D341Med (cell line): Measurements from ENCODE around the gene RBM47.
"Not testable (repeated sequence)": the region's sequence is repeated elsewhere in the genome, so short reads cannot be mapped to it uniquely, and the experiment has no call there.

Experiments used
- DNase-seq: peaks from one replicate; pipeline ENCODE4 v3.0.0; 2012; ENCODE audit warnings: low spot score

Gene RBM47

DNA sequence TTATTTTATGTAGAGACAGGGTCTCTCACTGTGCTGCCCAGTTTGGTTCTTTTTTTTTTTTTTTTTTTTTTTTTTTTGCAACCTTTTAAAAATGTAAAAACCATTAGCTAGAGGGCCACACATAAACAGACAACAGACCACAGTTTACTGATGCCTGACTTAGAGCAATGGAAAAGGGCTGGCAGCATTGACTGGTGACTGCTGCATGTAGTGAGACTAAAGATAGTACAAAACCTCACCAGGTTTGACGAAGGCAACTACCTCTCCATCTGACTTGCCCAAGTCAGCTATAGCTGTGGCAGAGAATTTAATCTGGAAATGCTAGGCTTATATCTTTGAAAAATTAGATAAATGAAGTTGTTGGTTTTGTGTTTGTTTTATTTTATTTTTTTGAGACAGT lies 102.9 kb downstream of the RBM47 start:
- no peak for DNase-seq

DNA sequence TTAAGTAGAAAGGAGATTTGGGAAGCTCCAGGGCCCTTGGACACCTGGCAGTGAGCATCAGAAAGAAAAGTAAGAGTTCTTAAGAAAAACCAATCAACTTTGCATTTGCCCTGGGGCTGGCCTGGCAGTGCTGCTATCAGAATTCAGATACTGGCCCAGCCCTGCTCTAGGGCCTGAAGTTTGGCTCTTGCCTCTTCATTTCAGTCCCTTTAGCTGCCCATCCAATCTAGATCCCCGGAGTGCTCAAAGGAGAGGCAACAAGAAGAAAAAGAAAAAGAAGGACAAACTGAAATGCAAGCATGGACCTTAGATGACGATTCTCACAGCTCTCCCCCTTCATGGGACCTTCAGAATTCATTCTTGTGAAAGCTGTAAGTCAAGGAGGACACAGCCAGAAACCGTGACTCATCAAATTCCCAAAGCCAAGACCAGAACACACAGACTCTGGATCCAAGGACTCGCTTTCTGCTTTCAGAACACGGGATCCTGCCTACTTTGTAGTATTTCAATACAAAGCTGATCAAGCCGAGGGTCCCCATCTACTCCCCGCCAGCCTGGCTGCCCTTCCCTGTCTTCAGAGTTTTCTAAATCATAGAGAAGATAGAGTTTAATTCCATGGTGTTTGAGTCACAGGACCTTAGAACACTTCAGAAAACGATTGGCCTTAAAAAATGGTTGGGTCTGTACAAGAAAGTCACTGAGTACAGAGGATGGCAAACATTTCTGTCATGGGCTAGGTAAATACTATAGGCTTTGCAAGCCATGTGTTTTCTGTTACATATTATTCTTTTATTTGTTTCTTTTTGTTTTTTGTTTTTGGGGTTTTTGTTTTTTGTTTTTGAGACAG lies 103.7 kb downstream of the RBM47 start:
- DNase-seq: no peak

DNA sequence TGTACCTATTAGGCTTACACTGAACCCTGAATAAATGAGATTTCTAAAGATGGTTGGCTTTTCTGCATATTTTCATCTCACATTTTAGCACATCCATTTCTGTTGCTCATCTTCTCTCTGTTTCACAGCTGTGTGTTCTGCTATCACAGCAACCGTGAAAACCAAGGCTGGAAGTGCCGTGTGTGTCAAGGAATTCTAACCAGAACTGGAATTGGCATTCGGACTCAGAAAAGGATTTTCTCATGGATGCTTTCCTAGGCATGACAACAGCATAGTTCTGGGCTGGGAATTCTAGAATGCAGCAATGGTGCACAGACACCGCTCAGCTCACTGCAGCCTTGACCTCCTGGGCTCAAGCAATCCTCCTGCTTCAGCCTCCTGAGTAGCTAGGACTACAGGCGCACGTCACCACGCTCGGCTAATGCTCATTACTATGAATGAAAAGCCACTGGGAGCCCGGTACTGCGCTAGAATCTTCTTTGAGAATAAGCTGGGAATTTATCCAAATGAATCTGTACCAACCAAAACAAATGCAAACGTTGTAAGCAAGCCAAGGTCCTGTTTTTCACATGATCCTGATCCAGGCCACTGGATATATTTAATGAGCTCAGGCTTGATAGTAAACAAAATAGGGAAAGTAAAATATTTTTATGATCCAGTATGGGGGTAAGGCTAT lies 105.2 kb downstream of the RBM47 start:
- DNase-seq: no peak

DNA sequence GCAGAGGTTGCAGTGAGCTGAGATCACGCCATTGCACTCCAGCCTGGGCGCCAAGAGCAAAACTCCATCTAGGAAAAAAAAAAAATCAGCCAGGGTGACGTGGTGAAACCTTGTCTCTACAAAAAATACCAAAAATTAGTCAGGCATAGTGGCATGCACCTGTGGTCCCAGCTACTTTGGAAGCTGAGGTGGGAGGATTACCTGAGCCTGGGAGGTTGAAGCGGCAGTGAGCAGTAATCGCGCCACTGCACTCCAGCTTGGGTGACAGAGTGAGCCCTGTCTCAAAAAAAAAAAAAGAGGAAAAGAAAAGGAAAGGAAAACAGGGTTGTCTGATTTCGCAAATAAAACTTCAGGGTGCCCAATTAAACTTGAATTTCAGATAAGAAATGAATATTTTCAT lies 106.1 kb downstream of the RBM47 start:
- DNase-seq: no peak

DNA sequence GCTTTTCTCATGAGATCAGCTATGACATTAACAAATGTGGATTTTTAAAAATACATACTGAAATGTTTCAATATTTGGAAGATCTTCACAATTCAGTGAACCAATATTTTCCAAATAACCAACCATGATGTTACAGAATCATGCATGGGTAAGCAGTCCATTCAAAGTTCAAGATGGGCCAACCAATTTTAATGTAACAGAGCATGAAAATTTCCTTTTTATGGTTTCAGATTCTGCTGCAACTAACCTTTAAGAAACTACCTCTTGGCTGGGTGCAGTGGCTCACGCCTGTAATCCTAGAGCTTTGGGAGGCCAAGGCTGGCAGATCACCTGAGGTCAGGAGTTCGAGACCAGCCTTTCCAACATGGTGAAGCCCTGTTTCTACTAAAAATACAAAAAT lies 107.7 kb downstream of the RBM47 start:
- DNase-seq: no peak

DNA sequence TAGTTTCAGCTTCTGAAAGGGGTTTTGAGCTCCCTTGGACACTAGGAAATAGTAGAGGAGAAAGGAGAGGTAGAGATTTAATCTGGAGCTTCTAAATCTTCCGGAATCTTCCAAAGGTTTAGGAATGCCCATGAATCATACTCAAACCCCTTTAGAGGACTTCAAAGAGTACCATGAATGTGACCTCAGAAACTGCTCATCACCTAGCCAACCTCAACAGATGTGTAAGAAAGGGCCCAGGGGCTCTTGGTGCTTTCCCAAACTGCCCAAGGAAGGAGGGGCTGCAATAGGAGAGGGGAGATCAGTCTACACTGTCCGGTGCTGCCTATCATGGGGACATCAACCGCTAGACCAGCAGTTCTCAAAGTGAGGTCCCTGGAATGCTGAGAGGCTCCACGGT lies 109.1 kb downstream of the RBM47 start:
- no peak for DNase-seq

DNA sequence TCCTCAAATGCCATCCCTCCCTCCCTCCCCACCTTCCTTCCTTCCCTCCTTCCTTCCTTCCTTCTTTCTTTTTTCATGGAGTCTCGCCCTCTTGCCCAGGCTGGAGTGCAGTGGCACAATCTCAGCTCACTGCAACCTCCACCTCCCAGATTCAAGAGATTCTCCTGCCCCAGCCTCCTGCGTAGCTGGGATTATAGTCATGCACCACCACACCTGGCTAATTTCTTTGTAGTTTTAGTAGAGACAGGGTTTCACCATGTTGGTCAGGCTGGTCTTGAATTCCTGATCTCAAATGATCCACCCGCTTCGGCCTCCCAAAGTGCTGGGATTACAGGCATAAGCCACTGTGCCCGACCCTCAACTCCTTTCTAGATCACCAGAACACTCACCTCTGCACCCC lies 112.6 kb downstream of the RBM47 start:
- not testable (repeated sequence) for DNase-seq

DNA sequence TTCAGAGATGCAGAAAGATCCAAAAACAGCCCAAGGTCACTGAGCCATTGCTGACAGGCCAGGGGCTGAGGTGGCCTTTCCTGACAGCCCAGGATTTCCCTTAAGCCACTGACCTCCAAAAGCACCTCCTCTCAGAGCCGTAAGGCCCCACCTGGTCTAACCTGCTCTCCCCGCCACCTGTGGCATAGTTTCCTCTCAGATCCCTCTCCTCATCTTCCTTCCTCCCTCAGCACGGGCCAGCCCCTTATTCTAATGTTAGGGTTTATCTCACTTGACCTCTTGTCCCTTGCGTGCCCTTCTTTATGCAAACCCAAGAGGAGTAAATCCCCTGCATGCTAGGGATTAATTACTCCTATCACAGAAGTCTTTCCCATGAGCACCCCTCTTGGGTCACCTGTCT lies 113.0 kb downstream of the RBM47 start:
- DNase-seq: no peak

DNA sequence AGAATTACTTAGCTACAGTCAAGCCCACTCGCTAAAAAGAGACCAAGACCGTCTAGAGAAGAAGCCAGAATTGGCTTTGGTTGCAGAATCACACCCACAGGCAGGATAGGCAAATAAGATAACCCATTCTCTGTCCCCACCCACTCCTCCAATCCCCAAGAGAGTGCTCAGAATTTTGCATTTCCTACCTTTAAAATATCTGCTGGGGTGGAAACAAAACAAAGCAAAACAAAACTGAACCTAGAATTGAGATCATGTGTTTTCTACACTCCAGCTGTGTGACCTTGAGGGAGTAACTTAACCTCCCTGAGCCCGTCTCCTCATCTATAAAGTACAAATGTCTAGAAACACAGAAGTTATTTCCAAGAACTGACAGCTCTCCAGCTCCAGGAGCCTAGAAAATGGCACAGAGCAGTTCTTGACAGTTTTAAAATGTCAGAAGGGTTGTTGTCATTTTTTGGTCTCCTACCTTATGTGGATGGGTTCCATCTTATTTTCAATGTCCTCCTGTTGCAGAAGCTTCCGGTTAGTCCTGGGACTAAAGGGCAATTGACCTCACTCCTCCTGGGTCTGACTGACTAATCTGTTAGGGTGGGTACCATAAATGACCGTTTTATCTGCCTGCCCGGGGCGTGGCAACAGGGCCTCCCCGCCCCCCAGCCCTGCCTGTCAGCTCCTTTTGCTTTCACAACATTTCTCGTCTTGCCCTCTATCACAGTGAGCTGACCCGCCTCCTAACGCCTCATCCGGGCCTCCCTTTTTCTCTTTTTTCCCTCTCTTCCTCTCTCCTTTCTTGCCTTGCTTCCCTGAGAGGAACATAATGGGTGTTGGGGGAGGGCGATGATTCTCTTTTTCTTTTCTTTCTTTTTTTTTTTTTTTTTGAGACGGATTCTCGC lies 114.0 kb downstream of the RBM47 start:
- no peak for DNase-seq

DNA sequence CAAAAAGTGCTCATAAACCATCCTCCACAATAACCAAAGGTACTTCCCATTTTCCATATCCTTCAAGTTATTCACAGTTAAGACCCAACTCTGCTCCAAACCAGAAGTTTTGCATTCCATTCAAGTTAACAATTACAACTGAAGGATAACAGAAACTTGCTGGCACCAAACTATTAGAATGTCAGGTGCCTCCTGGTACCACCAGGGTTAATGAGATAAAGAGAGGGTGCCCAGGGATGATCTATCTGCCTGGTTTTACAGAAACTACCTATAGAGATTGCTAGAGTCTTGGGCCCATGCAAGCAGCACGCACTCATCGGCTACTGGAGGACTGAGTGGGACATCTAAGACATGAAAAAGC lies 114.6 kb downstream of the RBM47 start:
- DNase-seq: no peak

DNA sequence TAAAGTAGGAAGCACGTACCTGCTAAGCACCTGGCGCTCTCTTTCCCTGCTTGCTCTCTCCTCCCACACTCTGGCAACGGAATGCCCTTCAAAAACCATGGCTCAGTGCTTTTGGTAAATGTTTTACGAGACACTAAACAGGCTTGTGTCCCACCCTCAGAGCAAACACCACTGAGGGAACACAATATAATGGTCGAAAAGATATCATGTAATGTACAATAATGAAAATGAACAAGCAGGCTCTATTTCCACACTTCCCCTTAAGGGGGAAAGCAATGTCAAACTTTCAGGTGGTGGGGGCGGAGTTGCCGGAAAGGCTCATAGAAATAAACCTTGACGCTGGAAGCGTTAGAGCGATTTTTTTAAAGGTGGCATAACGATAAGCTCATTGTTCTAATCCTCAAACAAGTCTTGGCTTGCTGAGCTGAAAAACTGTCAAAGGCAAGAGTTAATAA lies 115.1 kb downstream of the RBM47 start:
- no peak for DNase-seq

DNA sequence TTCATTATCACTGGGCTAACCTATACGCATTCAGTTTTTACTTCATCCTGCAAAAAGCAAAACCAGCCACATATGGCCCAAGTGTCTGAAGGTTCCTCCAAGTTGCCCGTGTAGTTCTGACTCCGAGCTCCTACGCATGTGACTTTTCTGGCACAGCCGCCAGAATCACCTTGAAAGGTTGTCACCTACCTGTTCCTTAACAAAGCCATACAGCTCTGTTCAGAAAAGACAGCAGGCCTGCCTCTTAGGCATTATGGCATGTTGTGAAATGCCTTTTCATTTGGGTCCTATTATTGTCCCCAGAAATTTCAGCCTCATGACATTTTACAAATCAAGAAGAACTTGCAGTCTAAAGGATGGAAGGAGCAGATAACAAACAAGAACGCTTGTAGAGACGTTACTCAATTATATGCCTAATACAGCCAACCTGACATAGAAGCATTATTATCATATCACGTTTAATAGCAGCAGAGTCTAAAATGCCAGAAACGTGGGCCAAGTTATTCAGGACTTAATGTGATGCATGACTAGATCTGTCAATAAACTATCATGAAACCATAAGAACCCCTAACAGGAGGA lies 118.5 kb downstream of the RBM47 start:
- no peak for DNase-seq

DNA sequence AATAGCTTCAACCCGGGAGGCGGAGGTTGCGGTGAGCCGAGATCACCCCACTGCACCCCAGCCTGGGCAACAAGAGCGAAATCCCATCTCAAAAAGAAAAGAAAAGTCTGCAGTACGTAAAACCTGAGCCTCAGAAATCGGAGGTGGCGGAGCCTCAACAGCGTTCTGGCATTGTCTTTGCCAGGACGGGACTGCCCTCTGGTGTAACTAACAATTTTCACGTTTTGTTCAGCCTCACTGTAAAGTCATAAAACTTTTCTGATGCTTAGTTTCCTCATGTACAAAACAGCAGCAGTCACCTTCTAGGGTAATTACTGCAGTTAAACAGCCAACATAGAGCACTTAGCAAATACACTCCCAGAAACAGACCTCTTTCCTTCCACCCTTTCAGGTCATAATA lies 121.7 kb downstream of the RBM47 start:
- DNase-seq: peak; percentile 44

DNA sequence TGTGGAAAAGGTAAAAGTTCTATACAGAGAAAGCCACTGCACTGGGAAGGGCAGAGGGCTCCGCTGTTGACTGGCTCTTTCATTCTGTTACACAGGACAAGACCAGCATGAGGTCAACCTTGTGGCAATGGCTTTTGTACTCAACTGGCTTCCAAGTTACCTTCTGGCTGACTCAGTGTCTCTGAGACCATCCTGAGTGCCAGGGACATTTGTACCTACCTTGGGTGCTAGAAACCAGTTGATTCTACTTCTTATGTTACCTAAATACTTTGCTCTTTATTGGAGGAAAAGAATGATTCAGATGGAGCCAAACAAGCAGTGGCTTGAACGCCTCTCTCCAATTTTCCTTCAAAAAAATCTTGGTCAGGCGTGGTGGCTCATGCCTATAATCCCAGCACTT lies 123.2 kb downstream of the RBM47 start:
- no peak for DNase-seq

DNA sequence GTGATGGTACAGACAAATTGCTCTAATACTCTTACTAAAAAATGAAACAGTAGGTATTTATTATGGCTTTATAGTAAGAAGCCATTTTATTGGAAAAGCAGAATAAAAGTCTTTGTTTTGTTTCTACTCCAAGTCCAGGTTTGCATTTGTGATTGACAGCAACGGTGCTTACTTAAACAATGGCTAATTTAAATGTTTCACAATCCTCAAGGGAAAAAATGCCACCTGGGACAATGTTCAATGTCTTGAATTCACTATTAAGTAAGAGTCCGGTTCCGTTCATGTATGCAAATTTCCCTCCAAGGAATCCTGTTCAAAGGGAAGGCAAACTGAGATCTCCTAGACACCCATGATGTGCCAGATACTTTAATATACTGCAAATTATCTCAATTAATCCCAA lies 123.6 kb downstream of the RBM47 start:
- DNase-seq: no peak

DNA sequence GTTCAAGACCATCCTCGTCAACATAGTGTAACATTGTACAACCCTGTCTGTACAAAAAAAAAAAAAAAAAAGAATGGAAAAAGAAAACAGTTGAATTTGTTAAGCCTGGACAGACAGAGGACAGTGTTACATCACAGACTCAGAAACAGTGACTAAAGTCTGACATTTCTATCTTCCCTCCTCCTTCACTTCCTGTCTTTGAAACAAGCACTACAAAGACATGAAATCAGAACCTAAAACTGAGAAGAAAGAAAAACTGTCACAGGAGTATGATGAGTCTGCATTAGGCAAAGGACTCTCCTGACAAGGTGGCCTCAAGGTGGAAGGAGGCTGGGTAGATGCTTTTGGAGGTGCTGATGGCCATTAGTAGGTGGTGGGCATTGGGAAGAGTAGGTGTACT lies 126.7 kb downstream of the RBM47 start:
- no peak for DNase-seq

DNA sequence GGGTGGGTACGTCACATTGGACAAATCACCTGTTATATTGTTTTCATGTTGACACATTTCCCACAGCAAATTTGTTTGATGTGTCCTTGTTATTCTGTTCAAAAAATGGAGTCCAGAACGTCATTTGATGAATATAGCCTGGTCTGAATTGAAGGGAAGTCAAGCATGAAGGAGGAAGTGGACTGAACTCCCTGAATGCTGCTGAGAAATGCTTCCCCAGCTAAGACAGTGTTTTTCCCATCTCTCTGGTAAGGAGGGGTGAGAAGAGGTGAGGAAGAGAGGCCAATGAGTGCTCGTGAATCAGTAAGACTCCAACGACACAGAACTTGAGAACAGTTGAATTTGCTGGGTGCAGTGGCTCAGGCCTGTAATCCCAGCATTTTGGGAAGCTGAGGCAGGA lies 127.4 kb downstream of the RBM47 start:
- DNase-seq: no peak

DNA sequence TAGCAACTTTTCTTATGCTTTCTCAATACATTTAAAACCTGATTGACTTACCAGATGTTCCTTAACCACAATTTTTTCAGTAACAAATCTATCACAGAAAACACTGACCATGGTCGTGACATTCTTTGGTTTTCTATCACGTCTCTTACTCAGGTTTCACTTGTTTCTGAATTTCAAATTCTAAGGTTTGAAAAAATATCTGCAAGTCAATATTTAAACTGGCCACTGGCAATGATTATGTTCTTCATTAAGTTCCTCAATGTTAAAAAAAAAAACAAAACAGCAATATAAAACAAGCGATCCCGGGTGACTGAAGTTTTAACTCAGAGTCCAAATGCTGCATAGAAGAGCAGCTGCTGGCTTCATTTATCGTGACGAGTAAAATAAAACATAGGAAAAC lies 128.9 kb downstream of the RBM47 start:
- DNase-seq: no peak

DNA sequence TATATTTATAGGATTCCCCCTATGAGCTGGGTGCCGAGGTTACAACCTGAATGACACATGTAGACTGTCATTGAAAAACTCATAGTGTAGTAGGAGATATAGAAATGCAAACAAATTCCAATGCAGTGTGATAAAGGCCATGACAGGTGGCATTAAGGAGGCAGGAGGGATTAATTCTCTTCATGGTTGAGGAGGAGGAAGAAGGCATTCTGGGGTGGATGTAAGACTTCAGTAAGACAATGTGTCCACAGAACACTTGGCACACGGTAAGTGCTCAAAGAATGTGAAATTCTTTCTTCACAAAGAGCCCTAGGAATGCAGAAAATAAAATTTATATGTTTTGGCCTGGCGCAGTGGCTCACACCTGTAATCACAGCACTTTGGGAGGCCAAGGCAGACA lies 136.5 kb downstream of the RBM47 start:
- no peak for DNase-seq

DNA sequence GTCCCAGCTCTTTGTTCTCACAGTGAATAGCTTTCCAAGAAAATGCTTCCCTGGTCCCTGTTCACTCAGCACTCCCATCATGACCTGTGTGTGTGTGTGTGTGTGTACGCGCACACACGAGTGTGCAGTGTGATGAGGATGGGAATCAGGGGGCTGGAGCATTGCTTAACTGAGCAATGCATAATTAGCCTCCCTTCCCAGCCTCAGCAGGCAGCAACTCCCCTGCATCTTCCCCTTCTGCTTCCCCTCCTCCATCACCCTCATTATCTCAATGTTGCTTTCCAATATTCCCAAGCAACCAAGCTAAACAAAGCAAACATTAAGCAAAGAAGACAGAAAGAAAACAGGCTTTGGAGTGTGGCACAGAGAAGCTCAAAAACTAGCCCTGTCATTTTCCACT lies 137.0 kb downstream of the RBM47 start:
- no peak for DNase-seq

DNA sequence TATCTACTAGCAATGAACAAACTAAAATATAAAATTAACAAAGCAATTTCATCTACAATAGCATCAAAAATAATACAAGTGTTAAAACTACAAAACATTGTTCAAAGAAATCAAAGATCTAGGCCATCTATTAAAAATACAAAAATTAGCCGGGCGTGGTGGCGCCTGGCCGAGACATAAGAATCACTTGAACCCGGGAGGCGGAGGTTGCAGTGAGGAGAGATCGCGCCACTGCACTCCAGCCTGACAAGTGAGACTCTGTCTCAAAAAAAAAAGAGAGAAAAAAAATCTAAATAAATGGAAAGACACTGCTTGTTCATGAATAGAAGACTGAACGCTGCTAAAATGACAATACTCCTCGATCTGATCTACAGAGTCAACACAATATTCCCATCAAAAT lies 139.2 kb downstream of the RBM47 start:
- no peak for DNase-seq

DNA sequence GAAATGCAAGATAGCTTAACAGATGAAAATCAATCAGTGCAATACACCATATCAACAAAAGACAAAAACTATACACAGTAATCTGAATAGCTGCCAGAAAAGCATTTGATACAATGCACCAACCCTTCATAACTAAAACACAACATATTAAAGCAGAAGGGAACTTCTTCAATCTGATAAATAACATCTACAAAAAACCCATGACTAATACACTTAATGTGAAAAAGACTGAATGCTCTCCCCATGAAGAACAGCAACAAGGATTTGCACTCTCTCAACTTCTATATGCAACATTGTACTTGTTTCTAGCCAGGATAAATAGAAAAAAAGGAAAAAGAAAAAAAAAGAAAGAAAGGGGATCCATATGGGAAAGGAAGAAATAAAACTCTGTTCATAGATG lies 139.7 kb downstream of the RBM47 start:
- no peak for DNase-seq
